Measurements from ENCODE around the gene SERPINB13.

Gene SERPINB13

GRCh38 chr18:63564561-63564960 lies 22.6 kb upstream of the SERPINB13 start:
- no peak for DNase-seq (ENCODE audit: insufficient read length)
- TF ChIP-seq POLR2A (IDR thresholded peaks at IDR 0.05; ENCODE audit: low read depth, low read length) (no peak), TAF1 (IDR thresholded peaks at IDR 0.05; ENCODE audit: borderline replicate concordance, low read depth, low read length) (no peak), POLR2AphosphoS5 (IDR thresholded peaks at IDR 0.05; ENCODE audit: low read depth, low read length) (no peak)
- FAIRE-seq, result no peak

DNA sequence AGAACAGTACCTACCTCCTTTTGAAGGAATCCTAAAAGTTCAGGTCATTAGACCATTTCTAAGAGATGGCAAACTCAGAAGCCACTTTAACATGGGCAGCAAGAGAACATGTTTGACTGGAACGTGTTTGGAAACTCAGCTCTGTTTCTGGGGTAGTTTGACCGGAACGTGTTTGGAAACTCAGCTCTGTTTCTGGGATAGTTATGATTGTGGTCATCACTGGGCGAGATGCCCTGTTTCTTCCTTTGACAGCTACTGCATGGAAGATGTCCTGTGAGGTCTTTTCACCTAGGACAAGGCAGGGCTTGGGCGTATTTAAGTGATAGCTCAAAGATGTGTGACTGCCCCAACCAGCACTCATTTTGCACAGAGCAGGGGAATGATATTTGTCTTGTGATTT lies 19.9 kb upstream of the SERPINB13 start:
- TF ChIP-seq POLR2AphosphoS5 (IDR thresholded peaks at IDR 0.05; ENCODE audit: low read depth, low read length) (no peak), TAF1 (IDR thresholded peaks at IDR 0.05; ENCODE audit: borderline replicate concordance, low read depth, low read length) (no peak), POLR2A (IDR thresholded peaks at IDR 0.05; ENCODE audit: low read depth, low read length) (no peak)
- DNase-seq (ENCODE audit: insufficient read length), result no peak
- no peak for FAIRE-seq

DNA sequence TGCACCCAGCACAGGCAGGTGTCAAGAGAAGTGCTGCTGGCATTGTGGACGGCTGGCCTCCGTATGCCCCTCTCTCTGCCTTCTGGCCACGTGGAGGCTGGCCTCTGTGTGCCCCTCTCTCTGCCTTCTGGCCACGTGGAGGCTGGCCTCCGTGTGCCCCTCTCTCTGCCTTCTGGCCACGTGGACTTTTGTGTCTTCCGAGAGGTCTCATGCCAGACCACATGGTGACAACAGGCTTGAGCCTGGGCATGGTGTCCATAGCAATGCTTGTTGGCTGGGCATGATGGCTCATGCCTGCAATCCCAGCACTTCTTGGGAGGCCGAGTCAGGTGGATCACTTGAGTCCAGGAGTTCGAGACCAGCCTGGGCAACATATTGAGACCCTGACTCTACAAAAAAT lies 19.3 kb upstream of the SERPINB13 start:
- TF ChIP-seq TAF1 (IDR thresholded peaks at IDR 0.05; ENCODE audit: borderline replicate concordance, low read depth, low read length) (no peak), POLR2A (IDR thresholded peaks at IDR 0.05; ENCODE audit: low read depth, low read length) (no peak), POLR2AphosphoS5 (IDR thresholded peaks at IDR 0.05; ENCODE audit: low read depth, low read length) (no peak)
- no peak for FAIRE-seq
- no peak for DNase-seq (ENCODE audit: insufficient read length)

GRCh38 chr18:63570721-63571120 lies 16.4 kb upstream of the SERPINB13 start:
- FAIRE-seq, result no peak
- DNase-seq (ENCODE audit: insufficient read length), result no peak
- TF ChIP-seq POLR2A (IDR thresholded peaks at IDR 0.05; ENCODE audit: low read depth, low read length) (no peak), TAF1 (IDR thresholded peaks at IDR 0.05; ENCODE audit: borderline replicate concordance, low read depth, low read length) (no peak), POLR2AphosphoS5 (IDR thresholded peaks at IDR 0.05; ENCODE audit: low read depth, low read length) (no peak)

GRCh38 chr18:63575681-63576080 lies 11.5 kb upstream of the SERPINB13 start:
- FAIRE-seq (no peak), DNase-seq (ENCODE audit: insufficient read length) (no peak)
- TF ChIP-seq POLR2AphosphoS5 (IDR thresholded peaks at IDR 0.05; ENCODE audit: low read depth, low read length), result no peak
- TF ChIP-seq TAF1 (IDR thresholded peaks at IDR 0.05; ENCODE audit: borderline replicate concordance, low read depth, low read length), result no peak
- TF ChIP-seq POLR2A (IDR thresholded peaks at IDR 0.05; ENCODE audit: low read depth, low read length), result no peak

- peak; percentile 91 for FAIRE-seq
- TF ChIP-seq TAF1 (IDR thresholded peaks at IDR 0.05; ENCODE audit: borderline replicate concordance, low read depth, low read length) (no peak), POLR2AphosphoS5 (IDR thresholded peaks at IDR 0.05; ENCODE audit: low read depth, low read length) (no peak), POLR2A (IDR thresholded peaks at IDR 0.05; ENCODE audit: low read depth, low read length) (no peak)
- DNase-seq (ENCODE audit: insufficient read length), result no peak
These were observed 8.7 kb upstream of the SERPINB13 start for GRCh38 chr18:63578357-63578958.

GRCh38 chr18:63579616-63580015 lies 7.5 kb upstream of the SERPINB13 start:
- FAIRE-seq, result no peak
- no peak for TF ChIP-seq TAF1 (IDR thresholded peaks at IDR 0.05; ENCODE audit: borderline replicate concordance, low read depth, low read length)
- TF ChIP-seq POLR2A (IDR thresholded peaks at IDR 0.05; ENCODE audit: low read depth, low read length), result no peak
- TF ChIP-seq POLR2AphosphoS5 (IDR thresholded peaks at IDR 0.05; ENCODE audit: low read depth, low read length), result no peak
- no peak for DNase-seq (ENCODE audit: insufficient read length)

- no peak for TF ChIP-seq POLR2A (IDR thresholded peaks at IDR 0.05; ENCODE audit: low read depth, low read length)
- no peak for TF ChIP-seq TAF1 (IDR thresholded peaks at IDR 0.05; ENCODE audit: borderline replicate concordance, low read depth, low read length)
- TF ChIP-seq POLR2AphosphoS5 (IDR thresholded peaks at IDR 0.05; ENCODE audit: low read depth, low read length), result no peak
- FAIRE-seq (no peak), DNase-seq (ENCODE audit: insufficient read length) (no peak)
These were observed 1.2 kb upstream of the SERPINB13 start for GRCh38 chr18:63585988-63586387.

- no peak for TF ChIP-seq POLR2AphosphoS5 (IDR thresholded peaks at IDR 0.05; ENCODE audit: low read depth, low read length)
- TF ChIP-seq TAF1 (IDR thresholded peaks at IDR 0.05; ENCODE audit: borderline replicate concordance, low read depth, low read length), result no peak
- no peak for TF ChIP-seq POLR2A (IDR thresholded peaks at IDR 0.05; ENCODE audit: low read depth, low read length)
- FAIRE-seq (no peak), DNase-seq (ENCODE audit: insufficient read length) (no peak)
These were observed 712 bp upstream of the SERPINB13 start for GRCh38 chr18:63586431-63586830.

GRCh38 chr18:63588909-63589308 lies 1.8 kb downstream of the SERPINB13 start:
- DNase-seq (ENCODE audit: insufficient read length), result no peak
- no peak for FAIRE-seq
- no peak for TF ChIP-seq POLR2A (IDR thresholded peaks at IDR 0.05; ENCODE audit: low read depth, low read length)
- TF ChIP-seq POLR2AphosphoS5 (IDR thresholded peaks at IDR 0.05; ENCODE audit: low read depth, low read length), result no peak
- no peak for TF ChIP-seq TAF1 (IDR thresholded peaks at IDR 0.05; ENCODE audit: borderline replicate concordance, low read depth, low read length)

- no peak for TF ChIP-seq POLR2AphosphoS5 (IDR thresholded peaks at IDR 0.05; ENCODE audit: low read depth, low read length)
- TF ChIP-seq POLR2A (IDR thresholded peaks at IDR 0.05; ENCODE audit: low read depth, low read length), result no peak
- no peak for TF ChIP-seq TAF1 (IDR thresholded peaks at IDR 0.05; ENCODE audit: borderline replicate concordance, low read depth, low read length)
- no peak for DNase-seq (ENCODE audit: insufficient read length)
These were observed 3.2 kb downstream of the SERPINB13 start for GRCh38 chr18:63590373-63590772.

DNA sequence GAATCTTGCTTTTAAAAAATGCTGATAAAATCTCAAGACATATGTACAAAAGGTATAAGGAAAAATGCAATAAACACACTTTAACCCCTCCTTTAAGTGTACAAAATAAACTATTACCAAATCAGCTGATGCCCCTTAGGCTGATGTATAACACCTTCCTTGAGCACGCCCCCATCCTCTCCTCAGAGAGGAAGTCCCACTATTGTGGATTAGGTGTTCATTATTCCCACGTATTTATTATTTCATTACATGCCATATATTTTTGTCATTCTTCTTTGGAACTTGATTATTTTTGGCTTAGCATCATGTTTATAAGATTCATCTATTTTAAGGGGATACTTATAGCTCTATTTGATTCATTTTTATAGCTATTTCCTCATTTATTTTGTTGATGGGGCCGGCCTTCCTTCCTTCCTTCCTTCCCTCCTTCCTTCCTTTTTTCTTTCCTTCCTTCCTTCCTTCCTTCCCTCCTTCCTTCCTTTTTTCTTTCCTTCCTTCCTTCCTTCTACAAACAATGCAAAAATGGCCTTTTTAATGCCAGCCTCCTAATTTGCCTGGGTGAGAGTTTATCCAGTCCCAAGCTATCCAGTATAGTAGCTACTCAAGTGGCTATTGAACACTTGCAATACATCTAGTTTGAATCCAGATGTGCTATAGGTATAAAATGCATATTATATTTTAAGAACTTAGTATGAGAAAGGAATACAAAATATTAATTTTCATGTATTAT lies 4.0 kb downstream of the SERPINB13 start:
- no peak for FAIRE-seq
- DNase-seq (ENCODE audit: insufficient read length), result no peak
- TF ChIP-seq TAF1 (IDR thresholded peaks at IDR 0.05; ENCODE audit: borderline replicate concordance, low read depth, low read length) (no peak), POLR2AphosphoS5 (IDR thresholded peaks at IDR 0.05; ENCODE audit: low read depth, low read length) (no peak), POLR2A (IDR thresholded peaks at IDR 0.05; ENCODE audit: low read depth, low read length) (no peak)

More at GRCh38 chr18:63590373-63590772, 3.2 kb downstream of the SERPINB13 start:
- FAIRE-seq, result no peak
